Keratinocyte (primary cell): ENCODE measurements around the gene B3GNT8. TPM values are rescaled to one million over a fixed set of nuclear protein-coding genes. Genes with fewer than 3 reads are reported as not detected.

Experiments
- DNase-seq: peaks from one replicate; pipeline ENCODE4 v3.0.0-alpha.2; 2011; ENCODE audit warnings: low read depth, missing footprints, low spot score
- FAIRE-seq: peaks from 2 replicates; lab custom pipeline; 2011; peaks lifted over from hg19 to GRCh38; lab: Jason Lieb, UNC
- H2AFZ ChIP-seq: 2 replicates; pipeline ENCODE4 v1.6.0; 2012; ENCODE audit warnings: low read length, control low read depth, inconsistent platforms; ENCODE audit not compliant: control insufficient read depth
- H3K27ac ChIP-seq: 2 replicates; pipeline ENCODE4 v1.5.1; 2011; ENCODE audit warnings: low read length; ENCODE audit not compliant: control insufficient read depth, insufficient read depth
- H3K27me3 ChIP-seq: 3 replicates; pipeline ENCODE4 v1.6.0; 2011; ENCODE audit warnings: low read length; ENCODE audit not compliant: control insufficient read depth, insufficient read depth; ENCODE audit errors: extremely low read depth
- H3K36me3 ChIP-seq, 2 experiments: 2 replicates in 1 of 2; 3 replicates in 1 of 2; pipeline ENCODE4 v1.5.1; 2011; ENCODE audit warnings: low read length in 2 of 2, mild to moderate bottlenecking in 1 of 2; ENCODE audit not compliant: control insufficient read depth in 2 of 2, insufficient read depth in 2 of 2; ENCODE audit errors: extremely low read depth in 1 of 2
- H3K4me1 ChIP-seq: 3 replicates; pipeline ENCODE4 v1.5.1; 2011; ENCODE audit warnings: low read length; ENCODE audit not compliant: control insufficient read depth, insufficient read depth; ENCODE audit errors: extremely low read depth
- H3K4me2 ChIP-seq: 3 replicates; pipeline ENCODE4 v1.6.0; 2011; ENCODE audit warnings: low read depth, low read length; ENCODE audit not compliant: control insufficient read depth, insufficient read depth; ENCODE audit errors: extremely low read depth
- H3K4me3 ChIP-seq, 3 experiments: fragments of 200-600 bp in 1 of 3; sonication (generic) in 1 of 3; 2 replicates in 2 of 3; 3 replicates in 1 of 3; pipeline ENCODE4 v1.5.1; 2011 to 2016; ENCODE audit warnings: low read length in 3 of 3, mild to moderate bottlenecking in 3 of 3, control low read depth in 2 of 3, inconsistent platforms in 1 of 3, low read depth in 1 of 3, mixed read lengths in 1 of 3, mixed run types in 1 of 3, moderate library complexity in 1 of 3; ENCODE audit not compliant: control insufficient read depth in 2 of 3, insufficient read depth in 2 of 3; ENCODE audit errors: extremely low read depth in 1 of 3
- H3K79me2 ChIP-seq: 2 replicates; pipeline ENCODE4 v1.6.0; 2012; ENCODE audit warnings: low read length; ENCODE audit not compliant: control insufficient read depth, insufficient read depth
- H3K9ac ChIP-seq: 3 replicates; pipeline ENCODE4 v1.6.0; 2011; ENCODE audit warnings: low read length; ENCODE audit not compliant: control insufficient read depth, insufficient read depth; ENCODE audit errors: extremely low read depth
- H3K9me1 ChIP-seq: 3 replicates; pipeline ENCODE4 v1.6.0; 2011; ENCODE audit warnings: low read length; ENCODE audit not compliant: control insufficient read depth, insufficient read depth; ENCODE audit errors: extremely low read depth
- H3K9me3 ChIP-seq: 2 replicates; pipeline ENCODE4 v1.5.1; 2012; ENCODE audit warnings: low read depth, low read length; ENCODE audit not compliant: control insufficient read depth
- H4K20me1 ChIP-seq: 3 replicates; pipeline ENCODE4 v1.6.0; 2011; ENCODE audit warnings: low read length; ENCODE audit not compliant: control insufficient read depth, insufficient read depth; ENCODE audit errors: extremely low read depth
- CTCF ChIP-seq, 3 experiments: IDR thresholded peaks in 1 of 3; conservative IDR thresholded peaks in 1 of 3; optimal IDR thresholded peaks in 1 of 3; 2 replicates in 2 of 3; 3 replicates in 1 of 3; pipeline versions ENCODE3 to v1.5.1; 2011; ENCODE audit warnings: low read length in 3 of 3, mild to moderate bottlenecking in 3 of 3, moderate library complexity in 2 of 3, control low read depth in 1 of 3, inconsistent platforms in 1 of 3; ENCODE audit not compliant: insufficient read depth in 2 of 3; ENCODE audit errors: extremely low read depth in 1 of 3
- EZH2 ChIP-seq: IDR thresholded peaks from one replicate; pipeline ENCODE4 v1.6.1; 2012; ENCODE audit warnings: inconsistent platforms, mild to moderate bottlenecking, low read length, moderate library complexity
- dilution Hi-C: fragments of 300-500 bp; cut with MboI; formaldehyde crosslinking; loops from one replicate; pipeline ENCODE4 v1.7.0; 2020; ENCODE audit warnings: low sequenced_read_pairs; ENCODE audit not compliant: extremely low pct_ligation_motif_present
- polyA plus RNA-seq, 5 experiments: library from polyadenylated mRNA; depleted of rRNA in 3 of 5; stranded (reverse) in 3 of 5; stranded (forward) in 1 of 5; unstranded in 1 of 5; fragments of >200 nt; gene quantifications; 1 replicate in 1 of 5; 2 replicates in 3 of 5; 3 replicates in 1 of 5; pipeline versions ENCODE4 v1.2.1 to v1.2.3, GENCODE V29; 2011 to 2012; ENCODE audit warnings: missing spikeins in 2 of 5, low read depth in 1 of 5, low replicate concordance in 1 of 5

B3GNT8 gene
- polyA plus RNA-seq, 1 donor (not counting 4 experiments of a cell fraction or from before 2014, with no cell fraction given): 0.97 TPM

GRCh38 chr19:41445575-41445974, 18.4 kb upstream of the B3GNT8 start:
- no peak for FAIRE-seq
- Histone ChIP-seq H3K36me3 (no peaks in the 10 kb centered on the region), H3K27me3 (no peaks in the 10 kb centered on the region), H3K4me2 (no peak overlapping the region), H3K4me1 (peaks cover 7% of the 10 kb centered on the region), H3K9me1 (no peaks in the 10 kb centered on the region), H4K20me1 (no peaks in the 10 kb centered on the region), H3K9me3 (no peaks in the 10 kb centered on the region), H2AFZ (no peak overlapping the region), H3K79me2 (no peaks in the 10 kb centered on the region), H3K27ac (no peak overlapping the region), H3K4me3 (no peak overlapping the region), H3K9ac (no peak overlapping the region)
- DNase-seq: no peak
- TF ChIP-seq CTCF (optimal IDR thresholded peaks at IDR 0.05 in 1 of 3, IDR thresholded peaks at IDR 0.05 in 1 of 3, conservative IDR thresholded peaks at IDR 0.05 in 1 of 3; ENCODE audit: extremely low read depth in 1 of 3, insufficient read depth in 2 of 3, low read length in 3 of 3) (no peak), EZH2 (no peak)
- dilution Hi-C loops: no loop called here

DNA sequence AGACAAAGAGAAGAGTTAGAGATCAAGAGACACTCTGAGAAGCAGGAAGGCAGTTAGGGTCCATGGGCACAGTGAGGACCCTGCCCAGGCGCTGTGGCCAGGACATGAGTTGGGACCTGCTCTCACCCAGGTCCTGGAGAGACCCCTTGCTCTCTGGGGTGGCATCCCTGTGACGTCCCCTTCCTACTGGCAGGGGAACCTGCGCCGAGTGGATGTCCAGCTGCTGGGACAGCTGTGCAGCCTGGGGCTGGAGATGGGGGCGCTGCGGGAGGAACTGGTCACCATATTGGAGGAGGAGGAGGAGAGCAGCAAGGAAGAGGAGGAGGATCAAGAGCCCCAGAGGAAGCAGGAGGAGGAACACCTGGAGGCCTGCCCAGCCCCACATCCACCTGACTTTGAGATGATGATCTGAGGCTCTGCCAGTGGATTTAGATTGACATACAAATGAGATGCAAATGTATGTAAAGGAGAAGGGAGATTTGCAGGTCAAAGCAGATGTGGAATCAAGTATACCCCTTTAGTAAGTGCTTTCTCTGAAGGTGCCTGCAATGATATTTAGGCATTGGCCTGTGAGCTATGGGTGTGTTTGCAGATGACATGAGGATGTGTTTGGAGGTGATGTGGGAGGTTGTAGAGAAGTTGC, 16.8 kb upstream of the B3GNT8 start:
- H3K79me2 ChIP-seq: no peaks in the 10 kb centered on the region
- H3K9ac ChIP-seq: no peak overlapping the region
- no peaks in the 10 kb centered on the region for H3K36me3 ChIP-seq
- DNase-seq (no peak), FAIRE-seq (no peak)
- H3K4me2 ChIP-seq: no peak overlapping the region
- H4K20me1 ChIP-seq: no peaks in the 10 kb centered on the region
- no peak for TF ChIP-seq EZH2
- TF ChIP-seq CTCF (optimal IDR thresholded peaks at IDR 0.05 in 1 of 3, IDR thresholded peaks at IDR 0.05 in 1 of 3, conservative IDR thresholded peaks at IDR 0.05 in 1 of 3; ENCODE audit: extremely low read depth in 1 of 3, insufficient read depth in 2 of 3, low read length in 3 of 3): no peak
- H3K9me3 ChIP-seq: no peaks in the 10 kb centered on the region
- no peaks in the 10 kb centered on the region for H3K9me1 ChIP-seq
- dilution Hi-C loops: no loop called here
- H3K4me1 ChIP-seq: peaks cover 8% of the 10 kb centered on the region
- no peaks in the 10 kb centered on the region for H3K27me3 ChIP-seq
- no peak overlapping the region for H3K27ac ChIP-seq
- no peak overlapping the region for H2AFZ ChIP-seq
- no peak overlapping the region for H3K4me3 ChIP-seq
